GM12878 (cell line): ENCODE results near the gene CLRN1.

ENCODE experiments used
- CBX5 ChIP-seq: sonication (generic); IDR thresholded peaks from 2 replicates; pipeline ENCODE4 v1.6.1; 2016; ENCODE audit warnings: low read depth, moderate library complexity, mild to moderate bottlenecking, inconsistent platforms
- CHD4 ChIP-seq: fragments of 200-600 bp; sonication (generic); IDR thresholded peaks from 2 replicates; pipeline ENCODE4 v1.6.1; 2016; ENCODE audit warnings: mild to moderate bottlenecking
- CTCF ChIP-seq, 3 experiments: IDR thresholded peaks in 2 of 3; conservative IDR thresholded peaks in 1 of 3; 2 replicates each; pipeline ENCODE4 v1.5.1; 2011; ENCODE audit warnings: low read depth in 3 of 3, low read length in 3 of 3, mild to moderate bottlenecking in 3 of 3, control low read depth in 2 of 3, moderate library complexity in 2 of 3, inconsistent platforms in 1 of 3, mixed read lengths in 1 of 3; ENCODE audit not compliant: control insufficient read depth in 2 of 3, insufficient read depth in 1 of 3; ENCODE audit errors: extremely low read depth in 1 of 3
- PAX5 ChIP-seq: IDR thresholded peaks from 2 replicates; pipeline ENCODE4 v1.6.1; 2011; ENCODE audit warnings: low read depth, low read length, borderline replicate concordance
- POLR2A ChIP-seq: IDR thresholded peaks from 2 replicates; pipeline ENCODE4 v1.6.1; 2011; ENCODE audit warnings: low read depth, mild to moderate bottlenecking, low read length

DNA sequence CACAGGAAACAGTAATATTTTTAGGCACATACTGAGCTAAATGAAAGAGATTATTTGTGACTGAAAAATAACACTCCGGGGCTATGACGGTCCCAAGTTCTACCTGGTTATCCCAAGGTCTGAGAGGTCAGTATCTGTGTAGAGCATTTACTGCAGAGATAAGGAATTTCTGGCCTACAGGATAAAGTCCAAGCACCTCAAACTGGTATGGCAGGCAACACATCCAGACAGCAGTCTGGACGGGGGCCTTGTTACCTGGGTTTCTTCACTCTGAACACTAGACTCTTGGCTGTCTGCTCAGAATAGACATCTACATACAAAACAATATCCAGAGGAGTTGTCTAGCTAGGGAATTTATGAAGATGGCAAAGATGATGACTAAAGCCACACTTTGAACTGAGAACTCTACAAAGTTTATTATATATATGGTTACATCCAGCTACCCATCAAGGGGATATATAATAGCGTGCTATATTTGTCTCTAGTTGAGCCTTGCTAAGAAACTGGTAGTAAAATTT, 42.0 kb upstream of the CLRN1 start:
- TF ChIP-seq POLR2A: no peak
- no peak for TF ChIP-seq CTCF (IDR thresholded peaks at IDR 0.05 in 2 of 3, conservative IDR thresholded peaks at IDR 0.05 in 1 of 3; ENCODE audit: control insufficient read depth in 2 of 3, extremely low read depth in 1 of 3, insufficient read depth in 1 of 3, low read depth in 3 of 3, low read length in 3 of 3)
- no peak for TF ChIP-seq CHD4
- TF ChIP-seq CBX5: no peak
- no peak for TF ChIP-seq PAX5
